ENCODE measurements around the gene TRERF1. TPM values are rescaled to one million over a fixed set of nuclear protein-coding genes. Genes with fewer than 3 reads are reported as not detected.

TRERF1 gene, protein sequence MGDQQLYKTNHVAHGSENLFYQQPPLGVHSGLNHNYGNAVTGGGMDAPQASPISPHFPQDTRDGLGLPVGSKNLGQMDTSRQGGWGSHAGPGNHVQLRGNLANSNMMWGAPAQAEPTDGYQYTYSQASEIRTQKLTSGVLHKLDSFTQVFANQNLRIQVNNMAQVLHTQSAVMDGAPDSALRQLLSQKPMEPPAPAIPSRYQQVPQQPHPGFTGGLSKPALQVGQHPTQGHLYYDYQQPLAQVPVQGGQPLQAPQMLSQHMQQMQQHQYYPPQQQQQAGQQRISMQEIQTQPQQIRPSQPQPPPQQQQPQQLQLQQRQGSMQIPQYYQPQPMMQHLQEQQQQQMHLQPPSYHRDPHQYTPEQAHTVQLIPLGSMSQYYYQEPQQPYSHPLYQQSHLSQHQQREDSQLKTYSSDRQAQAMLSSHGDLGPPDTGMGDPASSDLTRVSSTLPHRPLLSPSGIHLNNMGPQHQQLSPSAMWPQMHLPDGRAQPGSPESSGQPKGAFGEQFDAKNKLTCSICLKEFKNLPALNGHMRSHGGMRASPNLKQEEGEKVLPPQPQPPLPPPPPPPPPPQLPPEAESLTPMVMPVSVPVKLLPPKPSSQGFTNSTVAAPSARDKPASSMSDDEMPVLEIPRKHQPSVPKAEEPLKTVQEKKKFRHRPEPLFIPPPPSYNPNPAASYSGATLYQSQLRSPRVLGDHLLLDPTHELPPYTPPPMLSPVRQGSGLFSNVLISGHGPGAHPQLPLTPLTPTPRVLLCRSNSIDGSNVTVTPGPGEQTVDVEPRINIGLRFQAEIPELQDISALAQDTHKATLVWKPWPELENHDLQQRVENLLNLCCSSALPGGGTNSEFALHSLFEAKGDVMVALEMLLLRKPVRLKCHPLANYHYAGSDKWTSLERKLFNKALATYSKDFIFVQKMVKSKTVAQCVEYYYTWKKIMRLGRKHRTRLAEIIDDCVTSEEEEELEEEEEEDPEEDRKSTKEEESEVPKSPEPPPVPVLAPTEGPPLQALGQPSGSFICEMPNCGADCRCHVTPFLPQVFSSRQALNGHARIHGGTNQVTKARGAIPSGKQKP (N-terminal part only)
- 3.8 TPM for total RNA-seq
- long read RNA-seq, partial matches to known transcripts, result 1 of 6 reads
- long read RNA-seq, other reads (novel, unspliced or antisense), result 5 of 6 reads

DNA sequence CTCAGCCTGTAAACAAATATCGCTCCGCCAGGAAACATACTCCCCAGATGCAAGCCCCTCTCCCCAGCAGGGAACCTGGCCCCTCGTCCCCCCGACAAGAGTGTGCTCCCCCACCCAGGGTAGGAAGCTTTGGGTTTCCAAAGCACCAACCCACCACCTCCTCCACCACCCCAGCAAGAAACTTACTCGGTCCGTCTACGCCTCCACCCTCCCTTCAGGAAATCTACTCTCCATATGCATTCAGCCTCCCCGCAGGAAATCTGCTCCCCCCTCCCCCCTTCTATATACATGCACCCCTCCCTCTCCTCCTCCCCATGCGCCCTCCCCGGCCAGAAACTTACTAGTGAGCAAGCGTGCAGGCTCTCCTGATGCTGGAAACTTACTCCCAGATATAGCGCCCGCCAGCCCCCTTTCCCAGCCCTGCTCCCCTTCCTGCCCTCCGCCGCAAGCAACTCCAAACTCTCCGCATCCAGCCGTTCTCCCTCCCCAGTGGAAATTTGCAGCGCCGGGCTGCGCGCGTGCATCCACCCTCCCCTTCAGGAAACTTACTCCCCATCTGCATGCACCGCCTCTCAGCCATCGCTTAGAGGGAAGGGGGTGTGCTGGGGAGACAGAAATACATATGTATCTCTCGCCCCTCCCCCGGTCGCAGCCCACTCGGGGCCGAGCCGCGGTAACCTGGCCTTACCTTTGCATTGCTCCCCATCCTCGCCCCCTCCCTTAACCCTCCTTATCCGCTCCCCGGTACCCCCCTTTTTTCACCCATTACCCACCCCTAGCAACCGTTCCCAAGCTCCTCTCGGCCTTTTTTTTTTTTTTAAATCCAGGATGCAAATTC, at the start of gene TRERF1:
Gene TRERF1, minus strand, starts transcription at position 594 of the 838 bp plus-strand sequence. CDS start 182,336 bp downstream, outside the sequence.
- Histone ChIP-seq H3K4me3 (peak within 1 kb of the TSS; percentile 85), H3K4me1 (peaks cover 24% of the 10 kb centered on the region), H3K36me3 (no peaks in the 10 kb centered on the region), H3K27me3 (no peaks in the 10 kb centered on the region), H3K27ac (peak within 1 kb of the TSS; percentile 82), H3K9me3 (no peaks in the 10 kb centered on the region)
- ATAC-seq (peak; percentile 42), DNase-seq (peak; percentile 72)
- TF ChIP-seq, protein P1, sequence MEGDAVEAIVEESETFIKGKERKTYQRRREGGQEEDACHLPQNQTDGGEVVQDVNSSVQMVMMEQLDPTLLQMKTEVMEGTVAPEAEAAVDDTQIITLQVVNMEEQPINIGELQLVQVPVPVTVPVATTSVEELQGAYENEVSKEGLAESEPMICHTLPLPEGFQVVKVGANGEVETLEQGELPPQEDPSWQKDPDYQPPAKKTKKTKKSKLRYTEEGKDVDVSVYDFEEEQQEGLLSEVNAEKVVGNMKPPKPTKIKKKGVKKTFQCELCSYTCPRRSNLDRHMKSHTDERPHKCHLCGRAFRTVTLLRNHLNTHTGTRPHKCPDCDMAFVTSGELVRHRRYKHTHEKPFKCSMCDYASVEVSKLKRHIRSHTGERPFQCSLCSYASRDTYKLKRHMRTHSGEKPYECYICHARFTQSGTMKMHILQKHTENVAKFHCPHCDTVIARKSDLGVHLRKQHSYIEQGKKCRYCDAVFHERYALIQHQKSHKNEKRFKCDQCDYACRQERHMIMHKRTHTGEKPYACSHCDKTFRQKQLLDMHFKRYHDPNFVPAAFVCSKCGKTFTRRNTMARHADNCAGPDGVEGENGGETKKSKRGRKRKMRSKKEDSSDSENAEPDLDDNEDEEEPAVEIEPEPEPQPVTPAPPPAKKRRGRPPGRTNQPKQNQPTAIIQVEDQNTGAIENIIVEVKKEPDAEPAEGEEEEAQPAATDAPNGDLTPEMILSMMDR (IDR thresholded peaks at IDR 0.05), result no peak
- intact Hi-C loops (cut with DNase I), result no loop called here

DNA sequence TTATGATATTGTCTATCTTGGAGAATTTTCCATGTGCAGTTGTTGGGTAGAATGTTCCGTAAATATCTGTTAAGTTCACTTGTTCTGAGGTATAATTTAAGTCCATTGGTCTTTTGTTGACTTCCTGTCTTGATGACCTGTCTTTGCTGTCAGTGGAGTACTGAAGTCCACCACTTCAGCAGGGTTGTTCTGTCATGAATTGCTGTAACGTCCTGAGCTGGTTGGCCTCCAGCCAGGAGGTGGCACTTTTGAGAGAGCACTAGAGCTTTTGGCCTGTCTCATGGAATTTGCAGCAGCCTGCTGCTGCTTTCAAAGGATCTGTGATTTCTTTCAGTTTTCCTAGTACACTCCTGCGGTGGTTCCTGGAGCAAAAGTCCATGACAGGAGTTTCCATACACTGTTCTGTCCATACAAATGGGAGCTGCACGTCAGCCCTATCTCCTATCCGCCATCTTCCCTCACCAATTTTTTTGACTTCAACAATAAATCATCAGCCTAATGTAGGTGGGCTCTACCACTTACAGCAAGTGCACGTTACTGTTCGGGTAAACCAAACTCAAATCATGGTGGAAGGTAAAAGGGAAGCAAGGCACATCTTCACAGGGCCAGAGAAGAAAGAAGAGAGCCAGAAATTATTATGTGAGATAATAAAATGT, 46.9 kb upstream of the TRERF1 start:
- Histone ChIP-seq H3K9me3 (peaks cover 6% of the 10 kb centered on the region), H3K36me3 (no peaks in the 10 kb centered on the region), H3K27me3 (no peaks in the 10 kb centered on the region), H3K27ac (no peak overlapping the region), H3K4me1 (no peaks in the 10 kb centered on the region), H3K4me3 (no peak overlapping the region)
- TF ChIP-seq, protein P1 (IDR thresholded peaks at IDR 0.05), result no peak
- DNase-seq (no peak), ATAC-seq (no peak)
- intact Hi-C loops (cut with DNase I), result no loop called here

DNA sequence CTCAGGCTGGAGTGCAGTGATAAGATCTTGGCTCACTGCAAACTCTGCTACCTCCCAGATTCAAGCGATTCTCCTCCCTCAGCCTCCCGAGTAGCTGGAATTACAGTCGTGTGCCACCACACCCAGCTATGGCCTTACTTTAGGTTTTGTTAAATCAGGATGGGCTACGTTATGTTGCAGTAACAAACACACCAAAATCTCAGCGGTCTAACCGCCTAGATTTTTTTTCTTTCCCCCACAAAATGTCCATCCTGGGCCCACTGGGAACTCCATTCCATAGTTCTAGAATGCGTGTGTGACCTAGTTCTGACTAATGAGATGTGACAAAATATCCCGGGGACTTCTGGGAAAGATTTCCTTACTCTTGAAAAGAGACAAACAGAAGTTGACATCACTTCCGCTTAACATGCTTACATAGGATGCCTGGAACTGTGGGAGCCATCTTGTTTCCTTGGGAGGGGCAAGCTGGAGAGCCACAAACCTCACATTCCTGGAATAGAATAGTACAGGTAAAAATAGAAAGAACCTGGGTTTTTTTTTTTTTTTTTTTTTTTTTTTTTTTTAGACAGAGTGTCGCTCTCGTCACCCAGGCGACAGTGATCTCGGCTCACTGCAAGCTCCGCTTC, 42.3 kb upstream of the TRERF1 start:
- Histone ChIP-seq H3K4me3 (no peak overlapping the region), H3K4me1 (no peaks in the 10 kb centered on the region), H3K27ac (no peak overlapping the region), H3K27me3 (no peaks in the 10 kb centered on the region), H3K9me3 (peaks cover 6% of the 10 kb centered on the region), H3K36me3 (no peaks in the 10 kb centered on the region)
- ATAC-seq, result no peak
- DNase-seq, result no peak
- TF ChIP-seq, protein P1 (IDR thresholded peaks at IDR 0.05), result no peak
- intact Hi-C loops (cut with DNase I), result no loop called here

DNA sequence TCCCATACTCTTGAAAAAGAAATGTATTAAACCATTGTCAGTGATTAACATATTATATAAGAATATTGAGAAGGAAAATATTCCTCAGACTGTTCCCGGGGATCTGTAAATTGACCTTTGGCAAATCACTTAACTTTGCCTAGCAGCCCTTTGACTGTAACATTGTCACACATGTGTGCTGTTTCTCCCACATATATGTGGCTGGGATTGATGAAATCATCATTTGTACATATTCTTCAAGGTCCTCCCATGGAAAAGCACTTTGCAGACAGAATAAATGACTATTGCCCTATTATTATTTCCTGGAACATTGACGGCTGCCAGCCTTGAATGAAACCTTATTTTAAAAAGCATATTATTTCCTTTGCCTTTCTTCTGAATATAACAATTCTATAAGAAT, 36.4 kb upstream of the TRERF1 start:
- Histone ChIP-seq H3K36me3 (no peaks in the 10 kb centered on the region), H3K9me3 (no peaks in the 10 kb centered on the region), H3K4me1 (no peaks in the 10 kb centered on the region), H3K27ac (no peak overlapping the region), H3K27me3 (no peaks in the 10 kb centered on the region), H3K4me3 (no peak overlapping the region)
- DNase-seq (no peak), ATAC-seq (no peak)
- TF ChIP-seq, protein P1 (IDR thresholded peaks at IDR 0.05), result no peak
- intact Hi-C loops (cut with DNase I), result no loop called here

All from upper lobe of right lung (tissue), 1 donor.